ENCODE measurements around the gene CDK16.

The CDK16 gene

GRCh38 chrX:47218280-47218919, at the start of gene CDK16:
Gene CDK16 (plus strand): TSS chrX:47218681. CDS start chrX:47223558, 4,877 bp downstream.
- DNase-seq (ENCODE audit: low spot score), result peak; percentile 89

- no peak for DNase-seq (ENCODE audit: low spot score)
These were observed 49.2 kb upstream of the CDK16 start for GRCh38 chrX:47169273-47169672.

- DNase-seq (ENCODE audit: low spot score), result no peak
These were observed 48.6 kb upstream of the CDK16 start for GRCh38 chrX:47169726-47170515.

- no peak for DNase-seq (ENCODE audit: low spot score)
These were observed 47.4 kb upstream of the CDK16 start for GRCh38 chrX:47170861-47171692.

GRCh38 chrX:47171996-47172395, 46.5 kb upstream of the CDK16 start:
- DNase-seq (ENCODE audit: low spot score), result no peak

GRCh38 chrX:47172549-47172948, 45.9 kb upstream of the CDK16 start:
- DNase-seq (ENCODE audit: low spot score), result no peak

GRCh38 chrX:47172971-47173792, 45.3 kb upstream of the CDK16 start:
- DNase-seq (ENCODE audit: low spot score), result no peak

GRCh38 chrX:47174376-47174775, 44.1 kb upstream of the CDK16 start:
- DNase-seq (ENCODE audit: low spot score), result no peak

GRCh38 chrX:47174846-47175587, 43.5 kb upstream of the CDK16 start:
- DNase-seq (ENCODE audit: low spot score), result no peak

GRCh38 chrX:47175588-47175980, 42.9 kb upstream of the CDK16 start:
- no peak for DNase-seq (ENCODE audit: low spot score)

GRCh38 chrX:47176101-47176740, 42.3 kb upstream of the CDK16 start:
- DNase-seq (ENCODE audit: low spot score), result no peak

GRCh38 chrX:47177079-47177478, 41.4 kb upstream of the CDK16 start:
- DNase-seq (ENCODE audit: low spot score), result no peak

GRCh38 chrX:47178337-47178736, 40.1 kb upstream of the CDK16 start:
- no peak for DNase-seq (ENCODE audit: low spot score)

GRCh38 chrX:47179221-47179927, 39.1 kb upstream of the CDK16 start:
- DNase-seq (ENCODE audit: low spot score), result peak; percentile 35

- DNase-seq (ENCODE audit: low spot score), result no peak
These were observed 38.6 kb upstream of the CDK16 start for GRCh38 chrX:47179928-47180255.

GRCh38 chrX:47180346-47180745, 38.1 kb upstream of the CDK16 start:
- no peak for DNase-seq (ENCODE audit: low spot score)

GRCh38 chrX:47181301-47181700, 37.2 kb upstream of the CDK16 start:
- DNase-seq (ENCODE audit: low spot score), result no peak

GRCh38 chrX:47182106-47182700, 36.3 kb upstream of the CDK16 start:
- DNase-seq (ENCODE audit: low spot score), result no peak

- DNase-seq (ENCODE audit: low spot score), result no peak
These were observed 34.0 kb upstream of the CDK16 start for GRCh38 chrX:47184486-47184885.

- DNase-seq (ENCODE audit: low spot score), result no peak
These were observed 33.2 kb upstream of the CDK16 start for GRCh38 chrX:47185241-47185640.

Measured in kidney tubule cell (primary cell).